DND-41 (cell line): Measurements from ENCODE around the gene SULT2B1.

Experiments
- EZH2 ChIP-seq: IDR thresholded peaks from 3 replicates; pipeline ENCODE4 v1.6.1; 2012; ENCODE audit warnings: borderline replicate concordance, low read depth, mild to moderate bottlenecking, moderate library complexity, low read length, inconsistent platforms; ENCODE audit not compliant: severe bottlenecking
- TF ChIP-seq, protein P1 (sequence below): IDR thresholded peaks from 2 replicates; pipeline ENCODE4 v1.5.1; 2012; ENCODE audit warnings: borderline replicate concordance, low read length, moderate library complexity, mild to moderate bottlenecking; ENCODE audit not compliant: poor library complexity, severe bottlenecking; ENCODE audit errors: extremely low read depth

DNA sequence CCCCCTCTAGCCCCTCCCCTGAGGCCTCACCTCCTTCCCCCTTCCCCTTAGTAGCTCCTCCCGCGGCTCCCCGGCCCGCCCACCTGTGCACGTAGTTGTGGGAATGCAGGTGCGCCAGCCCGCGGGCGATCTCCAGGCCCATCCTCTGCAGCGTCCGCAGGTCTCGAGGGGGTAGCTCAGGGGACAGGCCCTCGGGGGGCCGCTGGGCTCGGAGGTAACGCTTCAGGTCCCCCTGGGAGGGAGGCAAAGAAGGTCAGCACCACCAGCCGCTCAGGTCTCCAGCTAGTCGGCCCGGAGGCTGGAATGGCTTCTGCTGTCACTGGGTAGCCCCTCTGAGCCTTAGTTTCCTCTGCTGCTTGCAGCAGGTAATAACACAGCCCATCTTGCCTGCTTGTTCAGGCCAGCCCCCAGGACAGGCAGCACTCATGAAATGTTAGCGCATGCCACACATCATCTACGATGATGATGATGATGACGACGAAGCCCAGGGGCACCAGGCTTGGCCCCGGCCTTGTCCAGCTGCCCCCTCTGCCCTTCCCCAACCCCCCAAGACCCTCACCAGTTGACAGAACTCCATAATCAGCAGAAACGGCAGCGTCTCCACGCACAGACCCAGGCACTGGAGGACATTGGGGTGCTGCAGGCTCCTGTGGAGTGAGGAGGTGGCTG is 49.5 kb upstream of the SULT2B1 start:
- TF ChIP-seq, protein P1, sequence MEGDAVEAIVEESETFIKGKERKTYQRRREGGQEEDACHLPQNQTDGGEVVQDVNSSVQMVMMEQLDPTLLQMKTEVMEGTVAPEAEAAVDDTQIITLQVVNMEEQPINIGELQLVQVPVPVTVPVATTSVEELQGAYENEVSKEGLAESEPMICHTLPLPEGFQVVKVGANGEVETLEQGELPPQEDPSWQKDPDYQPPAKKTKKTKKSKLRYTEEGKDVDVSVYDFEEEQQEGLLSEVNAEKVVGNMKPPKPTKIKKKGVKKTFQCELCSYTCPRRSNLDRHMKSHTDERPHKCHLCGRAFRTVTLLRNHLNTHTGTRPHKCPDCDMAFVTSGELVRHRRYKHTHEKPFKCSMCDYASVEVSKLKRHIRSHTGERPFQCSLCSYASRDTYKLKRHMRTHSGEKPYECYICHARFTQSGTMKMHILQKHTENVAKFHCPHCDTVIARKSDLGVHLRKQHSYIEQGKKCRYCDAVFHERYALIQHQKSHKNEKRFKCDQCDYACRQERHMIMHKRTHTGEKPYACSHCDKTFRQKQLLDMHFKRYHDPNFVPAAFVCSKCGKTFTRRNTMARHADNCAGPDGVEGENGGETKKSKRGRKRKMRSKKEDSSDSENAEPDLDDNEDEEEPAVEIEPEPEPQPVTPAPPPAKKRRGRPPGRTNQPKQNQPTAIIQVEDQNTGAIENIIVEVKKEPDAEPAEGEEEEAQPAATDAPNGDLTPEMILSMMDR, result no peak
- no peak for TF ChIP-seq EZH2
